GM12878 (cell line): ENCODE data around the gene PLAGL1. TPM values are rescaled to one million over a fixed set of nuclear protein-coding genes. Genes with fewer than 3 reads are reported as not detected.
A peak's percentile ranks its signal among the peaks of the same experiment; 100 is the strongest.

ENCODE experiments used
- CEBPB ChIP-seq, 2 experiments: fragments of 150-350 bp in 1 of 2; IDR thresholded peaks; 2 replicates each; pipeline ENCODE4 v1.6.1; 2012 to 2014; ENCODE audit warnings: low read depth in 2 of 2, low read length in 2 of 2, borderline replicate concordance in 1 of 2, inconsistent platforms in 1 of 2
- CHD4 ChIP-seq: fragments of 200-600 bp; sonication (generic); IDR thresholded peaks from 2 replicates; pipeline ENCODE4 v1.6.1; 2016; ENCODE audit warnings: mild to moderate bottlenecking
- CREM ChIP-seq: IDR thresholded peaks from 2 replicates; pipeline ENCODE4 v1.6.1; 2014; ENCODE audit warnings: antibody characterized with exemption, low read depth
- DPF2 ChIP-seq: fragments of 450-650 bp; IDR thresholded peaks from 2 replicates; pipeline ENCODE4 v1.6.1; 2017; ENCODE audit warnings: mild to moderate bottlenecking
- FOS ChIP-seq: IDR thresholded peaks from 3 replicates; pipeline ENCODE4 v1.6.1; 2011; ENCODE audit warnings: borderline replicate concordance; ENCODE audit not compliant: insufficient read length; ENCODE audit errors: extremely low read depth
- IKZF2 ChIP-seq, 2 experiments: fragments of 450-650 bp; IDR thresholded peaks; 2 replicates each; pipeline ENCODE4 v1.6.1; 2017; ENCODE audit warnings: mild to moderate bottlenecking in 2 of 2, moderate library complexity in 2 of 2
- MYB ChIP-seq: fragments of 150-350 bp; IDR thresholded peaks from 2 replicates; pipeline ENCODE4 v1.6.1; 2014; ENCODE audit warnings: mild to moderate bottlenecking, low read depth, low read length, borderline replicate concordance
- POLR2A ChIP-seq: IDR thresholded peaks from 2 replicates; pipeline ENCODE4 v1.6.1; 2011; ENCODE audit warnings: low read depth, mild to moderate bottlenecking, low read length
- POLR2AphosphoS2 ChIP-seq: IDR thresholded peaks from 2 replicates; pipeline ENCODE4 v1.6.1; 2011; ENCODE audit warnings: low read depth, mild to moderate bottlenecking, low read length, improper control_type of control experiment, moderate library complexity
- PRDM15 ChIP-seq: fragments of 450-650 bp; formaldehyde crosslinking; IDR thresholded peaks from 2 replicates; pipeline ENCODE4 v1.4.0; 2020; ENCODE audit warnings: mild to moderate bottlenecking, moderate library complexity
- RELA ChIP-seq: fragments of 450-650 bp; IDR thresholded peaks from 2 replicates; pipeline ENCODE4 v1.8.0; 2014; ENCODE audit warnings: borderline replicate concordance; ENCODE audit not compliant: partially characterized antibody
- SIN3A ChIP-seq: IDR thresholded peaks from 2 replicates; pipeline ENCODE4 v1.6.1; 2012; ENCODE audit warnings: low read depth, low read length, improper control_type of control experiment
- SREBF1 ChIP-seq: IDR thresholded peaks from 2 replicates; pipeline ENCODE4 v1.6.1; 2012; ENCODE audit warnings: mild to moderate bottlenecking, low read length
- YBX1 ChIP-seq: fragments of 450-650 bp; IDR thresholded peaks from 2 replicates; pipeline ENCODE4 v1.6.1; 2016; ENCODE audit warnings: antibody characterized with exemption
- ZBTB4 ChIP-seq: fragments of 450-650 bp; formaldehyde crosslinking; IDR thresholded peaks from 2 replicates; pipeline ENCODE4 v1.4.0; 2022; ENCODE audit warnings: mild to moderate bottlenecking, moderate library complexity
- ZNF622 ChIP-seq: fragments of 450-650 bp; IDR thresholded peaks from 2 replicates; pipeline ENCODE4 v1.6.1; 2017; ENCODE audit warnings: mild to moderate bottlenecking, inconsistent platforms
- ZNF687 ChIP-seq: fragments of 450-650 bp; IDR thresholded peaks from 2 replicates; pipeline ENCODE4 v1.6.1; 2017; ENCODE audit warnings: mild to moderate bottlenecking, moderate library complexity
- polyA plus RNA-seq, 11 experiments: library from polyadenylated mRNA; depleted of rRNA in 4 of 11; unstranded in 6 of 11; stranded (reverse) in 5 of 11; fragments of >200 nt; fragmentation: Nextera tagmentation in 4 of 11; fragmentation: Illumina TruSeq in 1 of 11; extraction: Ambion mirVana in 4 of 11; extraction: Trizol in 1 of 11; gene quantifications; 1 replicate in 1 of 11; 2 replicates in 10 of 11; pipeline versions ENCODE4 v1.2.1 to v1.2.3, GENCODE V29; 2011 to 2016; ENCODE audit warnings: inconsistent platforms in 2 of 11, missing spikeins in 2 of 11, low read depth in 1 of 11
- total RNA-seq, 4 experiments: library from RNA; depleted of rRNA in 3 of 4; stranded (reverse); fragments of >200 nt in 3 of 4; fragmentation: Illumina TruSeq in 1 of 4; extraction: Trizol in 1 of 4; gene quantifications; 2 replicates each; pipeline versions ENCODE4 v1.2.1 to v1.2.3, GENCODE V29; 2013 to 2021
- TF ChIP-seq, protein P1 (sequence below): IDR thresholded peaks from 2 replicates; pipeline ENCODE4 v1.6.1; 2011; ENCODE audit warnings: mild to moderate bottlenecking, low read depth, low read length, moderate library complexity; ENCODE audit not compliant: insufficient replicate concordance

PLAGL1 gene
- total and polyA plus RNA-seq, 10 of the 15 experiments (the other 5 are each of a cell fraction or from before 2014, with no cell fraction given), result 2.6 to 19.1 (median 5.7) TPM

GRCh38 chr6:144055121-144055931, 47.3 kb upstream of the PLAGL1 start (continued):
- TF ChIP-seq ZBTB4 (CRISPR knock-in tag) (no peak), POLR2A (no peak), CREM (no peak), PRDM15 (CRISPR knock-in tag) (no peak), ZNF622 (no peak), FOS (no peak), POLR2AphosphoS2 (no peak), RELA (no peak), MYB (no peak), DPF2 (no peak), SIN3A (no peak), CHD4 (no peak), IKZF2 (IDR thresholded peaks at IDR 0.05) (no peak), CEBPB (IDR thresholded peaks at IDR 0.05; ENCODE audit: borderline replicate concordance in 1 of 2, low read depth in 2 of 2, low read length in 2 of 2) (no peak), ZNF687 (no peak), SREBF1 (no peak), YBX1 (no peak)
- TF ChIP-seq, protein P1, sequence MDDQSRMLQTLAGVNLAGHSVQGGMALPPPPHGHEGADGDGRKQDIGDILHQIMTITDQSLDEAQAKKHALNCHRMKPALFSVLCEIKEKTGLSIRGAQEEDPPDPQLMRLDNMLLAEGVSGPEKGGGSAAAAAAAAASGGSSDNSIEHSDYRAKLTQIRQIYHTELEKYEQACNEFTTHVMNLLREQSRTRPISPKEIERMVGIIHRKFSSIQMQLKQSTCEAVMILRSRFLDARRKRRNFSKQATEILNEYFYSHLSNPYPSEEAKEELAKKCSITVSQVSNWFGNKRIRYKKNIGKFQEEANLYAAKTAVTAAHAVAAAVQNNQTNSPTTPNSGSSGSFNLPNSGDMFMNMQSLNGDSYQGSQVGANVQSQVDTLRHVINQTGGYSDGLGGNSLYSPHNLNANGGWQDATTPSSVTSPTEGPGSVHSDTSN, result peak; percentile 33
